SK-N-MC (cell line): ENCODE data around the gene MITD1.

Experiments used
- EZH2 ChIP-seq: fragments of 200-600 bp; sonication (generic); IDR thresholded peaks from one replicate; pipeline ENCODE4 v1.6.1; 2017; ENCODE audit warnings: antibody characterized with exemption
- FOXP2 ChIP-seq: optimal IDR thresholded peaks from 2 replicates; pipeline ENCODE3; 2011; ENCODE audit warnings: mild to moderate bottlenecking, moderate library complexity; ENCODE audit not compliant: insufficient read depth; ENCODE audit errors: extremely low read length, control extremely low read depth
- POLR2AphosphoS5 ChIP-seq: IDR thresholded peaks from 2 replicates; pipeline ENCODE4 v1.6.1; 2012; ENCODE audit warnings: mild to moderate bottlenecking, low read depth, low read length, borderline replicate concordance

DNA sequence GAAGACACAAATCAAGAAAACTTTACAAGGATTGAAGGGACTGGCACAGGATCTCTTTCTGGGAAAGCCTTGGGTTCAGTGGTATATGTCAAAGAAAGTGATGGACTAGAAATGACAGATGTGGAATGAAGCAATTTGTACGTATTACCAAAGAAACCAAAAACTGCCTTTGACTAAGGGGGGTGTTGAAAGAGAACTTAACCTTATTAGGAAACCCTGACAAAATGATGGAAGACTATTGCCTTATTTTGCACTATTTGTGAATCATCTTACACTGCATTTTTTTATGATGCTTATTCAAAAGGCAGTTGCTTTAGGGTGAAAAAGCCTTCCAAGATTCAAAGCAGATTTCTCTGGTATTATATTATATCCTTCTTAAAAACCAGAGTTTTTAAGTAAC, 30.2 kb downstream of the MITD1 start:
- TF ChIP-seq POLR2AphosphoS5 (no peak), EZH2 (no peak), FOXP2 (no peak)
